PC-3 (cell line): ENCODE results near the gene EIF3D. TPM values are rescaled to one million over a fixed set of nuclear protein-coding genes. Genes with fewer than 3 reads are reported as not detected.

Experiments used
- ATAC-seq: fragments of 200-7000 bp; cut with Tn5 transposase; 2 replicates; pipeline ENCODE4 v1.9.1; 2020; ENCODE audit warnings: mild to moderate bottlenecking, moderate library complexity
- BruUV-seq: library from RNA; stranded (reverse); fragments of 400-500 nt; replicated peaks from 2 replicates; lab custom pipeline; 2021; lab: Mats Ljungman, UMichigan
- CTCF ChIA-PET: fragments of 300-600 bp; sonication (Branson Sonifier 250); formaldehyde crosslinking; loops from one replicate; lab custom pipeline; 2022; ENCODE audit warnings: antibody characterized with exemption; lab: Charles Lee
- POLR2A ChIA-PET: fragments of 300-600 bp; sonication (Branson Sonifier 250); formaldehyde crosslinking; loops from one replicate; lab custom pipeline; 2022; ENCODE audit warnings: antibody characterized with exemption; ENCODE audit not compliant: unreplicated experiment; lab: Charles Lee
- DNase-seq: peaks from one replicate; pipeline ENCODE4 v3.0.0-alpha.2; 2015
- H2AFZ ChIP-seq: fragments of 300-600 bp; sonication (generic); 2 replicates; pipeline ENCODE4 v1.6.0; 2016; ENCODE audit warnings: antibody characterized with exemption, low read length
- H3F3A ChIP-seq: fragments of 300-600 bp; sonication (generic); one replicate; pipeline ENCODE4 v1.6.0; 2017; ENCODE audit warnings: antibody characterized with exemption, low read length, control low read depth, mild to moderate bottlenecking; ENCODE audit not compliant: unreplicated experiment
- H3K27ac ChIP-seq: fragments of 300-600 bp; sonication (generic); 2 replicates; pipeline ENCODE4 v1.5.1; 2016; ENCODE audit warnings: mild to moderate bottlenecking, low read length
- H3K27me3 ChIP-seq: fragments of 300-600 bp; sonication (generic); 2 replicates; pipeline ENCODE4 v1.6.1; 2016; ENCODE audit warnings: low read length, mixed read lengths
- H3K36me3 ChIP-seq: fragments of 300-600 bp; sonication (generic); 2 replicates; pipeline ENCODE4 v1.6.1; 2016; ENCODE audit warnings: low read depth, mixed run types, low read length, mixed read lengths
- H3K4me1 ChIP-seq: fragments of 300-600 bp; sonication (generic); 2 replicates; pipeline ENCODE4 v1.5.1; 2016; ENCODE audit warnings: low read length; ENCODE audit not compliant: insufficient read depth
- H3K4me2 ChIP-seq: fragments of 300-600 bp; sonication (generic); 2 replicates; pipeline ENCODE4 v1.6.0; 2016; ENCODE audit warnings: low read length
- H3K4me3 ChIP-seq: fragments of 300-600 bp; sonication (generic); 2 replicates; pipeline ENCODE4 v1.5.1; 2016; ENCODE audit warnings: mild to moderate bottlenecking, low read length, mixed read lengths
- H3K79me2 ChIP-seq: fragments of 300-600 bp; sonication (generic); 2 replicates; pipeline ENCODE4 v1.6.1; 2017; ENCODE audit warnings: low read length, mixed read lengths
- H3K9ac ChIP-seq: fragments of 300-600 bp; sonication (generic); 2 replicates; pipeline ENCODE4 v1.6.0; 2016; ENCODE audit warnings: mild to moderate bottlenecking, low read length
- H3K9me2 ChIP-seq: fragments of 300-600 bp; sonication (generic); replicated peaks from 2 replicates; pipeline ENCODE4 v1.6.1; 2016; ENCODE audit warnings: mixed run types, low read length, mixed read lengths
- H3K9me3 ChIP-seq: fragments of 300-600 bp; sonication (generic); 2 replicates; pipeline ENCODE4 v1.6.1; 2016; ENCODE audit warnings: low read length, mixed read lengths
- H4K20me1 ChIP-seq: fragments of 300-600 bp; sonication (generic); 2 replicates; pipeline ENCODE4 v1.6.1; 2016; ENCODE audit warnings: low read length, mixed read lengths
- EZH2 ChIP-seq: fragments of 300-600 bp; sonication (generic); IDR thresholded peaks from one replicate; pipeline ENCODE4 v1.6.1; 2017; ENCODE audit warnings: antibody characterized with exemption, mild to moderate bottlenecking, low read length; ENCODE audit not compliant: unreplicated experiment
- EZH2phosphoT487 ChIP-seq: fragments of 300-600 bp; sonication (generic); IDR thresholded peaks from 2 replicates; pipeline ENCODE4 v1.6.1; 2018; ENCODE audit warnings: mild to moderate bottlenecking, antibody characterized with exemption, low read length, borderline replicate concordance
- intact Hi-C: fragments of 100-400 bp; cut with micrococcal nuclease; formaldehyde crosslinking; loops from 2 replicates; pipeline ENCODE4 v1.9.0; 2023
- total RNA-seq: library from RNA; depleted of rRNA; stranded (reverse); fragments of >200 nt; gene quantifications from 2 replicates; pipeline ENCODE4 v1.2.3, GENCODE V29; 2014
- TF ChIP-seq, protein P1 (sequence below): fragments of 300-600 bp; sonication (generic); conservative IDR thresholded peaks from 2 replicates; pipeline ENCODE4 v1.5.1; 2017; ENCODE audit warnings: antibody characterized with exemption, low read depth, mild to moderate bottlenecking, low read length

Gene EIF3D
- total RNA-seq, 1 experiment from 2014 or later = 247 TPM

DNA sequence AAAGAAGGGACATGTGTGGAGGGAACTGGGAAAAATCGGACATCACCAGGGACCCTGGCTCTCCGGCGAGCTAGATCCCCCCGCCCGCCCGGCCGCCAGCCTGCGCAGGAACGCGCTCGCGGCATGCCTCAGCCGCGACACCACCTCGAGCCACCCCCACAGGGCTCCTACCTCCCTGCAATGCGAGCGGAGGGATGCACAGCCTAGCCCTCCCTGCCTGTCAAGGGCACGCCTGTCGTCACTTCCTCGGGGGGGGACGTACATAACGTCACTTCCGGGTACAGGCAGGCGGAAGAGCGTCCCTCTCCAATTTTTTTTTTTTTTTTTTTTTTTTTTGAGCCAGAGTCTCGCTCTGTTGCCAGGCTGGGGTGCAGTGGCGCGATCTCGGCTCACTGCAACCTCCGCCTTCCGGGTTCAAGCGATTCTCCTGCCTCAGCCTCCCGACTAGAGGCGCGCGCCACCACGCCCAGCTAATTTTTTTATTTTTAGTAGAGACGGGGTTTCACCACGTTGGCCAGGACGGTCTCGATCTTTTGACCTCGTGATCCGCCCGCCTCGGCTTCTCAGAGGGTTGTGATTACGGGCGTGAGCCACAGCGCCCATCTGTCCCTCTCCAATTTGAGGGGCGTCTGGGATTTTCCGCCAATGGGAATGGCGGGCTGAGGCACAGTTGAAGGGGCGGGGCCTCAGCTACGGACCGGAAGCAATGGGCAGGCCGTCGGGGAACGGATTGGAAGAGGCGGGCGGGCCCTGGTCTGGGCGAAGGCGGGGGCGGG, 47.4 kb downstream of the EIF3D start, which contains the start of gene TXN2:
Gene TXN2, minus strand, starts transcription at position 248 of the 776 bp plus-strand sequence. CDS start 803 bp downstream, outside the sequence.
- H3K9ac ChIP-seq = peak within 1 kb of the TSS; percentile 88
- ChIA-PET CTCF (no interaction called here), POLR2A (interaction anchor here (0.6 kb wide), 2 partner anchors 20 to 1060 kb away, joined by 5 to 6 read pairs; no protein-coding TSS in a partner anchor)
- H3K27me3 ChIP-seq = no peaks in the 10 kb centered on the region
- ATAC-seq = peak; percentile 87
- H3K4me2 ChIP-seq = peak within 1 kb of the TSS; percentile 94
- H3K79me2 ChIP-seq = peaks cover 25% of the 10 kb centered on the region
- peaks cover 14% of the 10 kb centered on the region for H3K4me1 ChIP-seq
- H3F3A ChIP-seq = no peaks in the 10 kb centered on the region
- BruUV-seq = no TSS peak
- H2AFZ ChIP-seq = peak within 1 kb of the TSS; percentile 75
- TF ChIP-seq, protein P1, sequence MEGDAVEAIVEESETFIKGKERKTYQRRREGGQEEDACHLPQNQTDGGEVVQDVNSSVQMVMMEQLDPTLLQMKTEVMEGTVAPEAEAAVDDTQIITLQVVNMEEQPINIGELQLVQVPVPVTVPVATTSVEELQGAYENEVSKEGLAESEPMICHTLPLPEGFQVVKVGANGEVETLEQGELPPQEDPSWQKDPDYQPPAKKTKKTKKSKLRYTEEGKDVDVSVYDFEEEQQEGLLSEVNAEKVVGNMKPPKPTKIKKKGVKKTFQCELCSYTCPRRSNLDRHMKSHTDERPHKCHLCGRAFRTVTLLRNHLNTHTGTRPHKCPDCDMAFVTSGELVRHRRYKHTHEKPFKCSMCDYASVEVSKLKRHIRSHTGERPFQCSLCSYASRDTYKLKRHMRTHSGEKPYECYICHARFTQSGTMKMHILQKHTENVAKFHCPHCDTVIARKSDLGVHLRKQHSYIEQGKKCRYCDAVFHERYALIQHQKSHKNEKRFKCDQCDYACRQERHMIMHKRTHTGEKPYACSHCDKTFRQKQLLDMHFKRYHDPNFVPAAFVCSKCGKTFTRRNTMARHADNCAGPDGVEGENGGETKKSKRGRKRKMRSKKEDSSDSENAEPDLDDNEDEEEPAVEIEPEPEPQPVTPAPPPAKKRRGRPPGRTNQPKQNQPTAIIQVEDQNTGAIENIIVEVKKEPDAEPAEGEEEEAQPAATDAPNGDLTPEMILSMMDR = no peak
- no peak for TF ChIP-seq EZH2
- TF ChIP-seq EZH2phosphoT487 = no peak
- peak; percentile 88 for DNase-seq
- H3K27ac ChIP-seq = peak within 1 kb of the TSS; percentile 89
- H3K36me3 ChIP-seq = no peaks in the 10 kb centered on the region; the same call in 1 of the 2 replicates
- intact Hi-C loops = no loop called here
- no peaks in the 10 kb centered on the region for H4K20me1 ChIP-seq
- H3K4me3 ChIP-seq = peak within 1 kb of the TSS; percentile 86
- no peaks in the 10 kb centered on the region for H3K9me2 ChIP-seq
- no peaks in the 10 kb centered on the region for H3K9me3 ChIP-seq

DNA sequence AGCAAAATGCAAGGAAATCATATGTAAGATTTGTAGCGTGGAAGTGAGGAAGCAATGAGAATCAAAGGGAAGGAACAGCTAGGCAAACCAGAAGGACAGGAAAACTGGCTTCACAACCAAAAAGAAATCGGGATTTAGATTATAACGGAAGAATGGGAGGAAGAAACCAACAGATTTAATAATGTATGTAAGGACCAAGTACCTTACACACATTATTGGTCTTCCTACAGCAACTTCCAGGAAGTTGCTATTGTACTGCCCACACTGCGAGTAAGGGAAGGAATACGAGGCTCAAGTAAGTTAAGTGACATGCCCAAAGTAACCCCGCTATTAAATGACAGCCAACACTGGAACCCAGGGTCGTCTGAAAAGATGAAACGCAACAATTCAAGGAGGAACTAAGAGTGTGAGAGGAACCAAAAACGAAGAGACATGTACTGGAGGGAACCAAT, 48.0 kb downstream of the EIF3D start:
- no peaks in the 10 kb centered on the region for H3K9me2 ChIP-seq
- peak overlapping the region; percentile 89 for H3K27ac ChIP-seq
- H3K4me2 ChIP-seq = peak overlapping the region; percentile 94
- peaks cover 25% of the 10 kb centered on the region for H3K79me2 ChIP-seq
- no peaks in the 10 kb centered on the region for H3K9me3 ChIP-seq
- TSS peak; percentile 61 for BruUV-seq
- no peaks in the 10 kb centered on the region for H4K20me1 ChIP-seq
- ChIA-PET CTCF (no interaction called here), POLR2A (no interaction called here)
- intact Hi-C loops = no loop called here
- H3K4me3 ChIP-seq = peak overlapping the region; percentile 86
- H2AFZ ChIP-seq = peak overlapping the region; percentile 51
- peaks cover 14% of the 10 kb centered on the region for H3K4me1 ChIP-seq
- H3K27me3 ChIP-seq = no peaks in the 10 kb centered on the region
- peak overlapping the region; percentile 88 for H3K9ac ChIP-seq
- ATAC-seq = peak; percentile 13; the same call in 1 of the 2 replicates
- DNase-seq = no peak
- H3K36me3 ChIP-seq = no peaks in the 10 kb centered on the region; the same call in 1 of the 2 replicates
- TF ChIP-seq EZH2 (no peak), EZH2phosphoT487 (no peak)
- H3F3A ChIP-seq = no peaks in the 10 kb centered on the region

DNA sequence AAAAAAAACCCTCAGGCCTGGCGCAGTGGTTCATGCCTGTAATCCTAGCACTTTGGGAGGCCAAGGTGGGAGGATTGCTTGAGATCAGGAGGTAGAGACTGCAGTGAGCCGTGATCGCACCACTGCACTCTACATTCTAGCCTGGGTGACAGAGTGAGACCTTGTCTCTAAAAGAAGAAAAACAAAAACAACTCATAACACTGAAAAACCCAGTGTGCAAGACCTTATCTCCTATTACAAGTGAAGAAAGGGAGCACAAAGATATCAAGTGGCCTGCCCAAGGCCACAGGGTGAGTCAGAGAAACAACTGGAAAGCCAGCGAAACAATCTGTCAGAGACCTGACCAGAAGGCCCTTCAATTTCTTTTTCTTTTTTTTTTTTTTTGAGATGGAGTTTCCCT, 50.0 kb downstream of the EIF3D start:
- Histone ChIP-seq H3K9me2 (no peaks in the 10 kb centered on the region), H2AFZ (no peak overlapping the region), H3K9me3 (no peaks in the 10 kb centered on the region), H3F3A (no peaks in the 10 kb centered on the region), H3K27me3 (no peaks in the 10 kb centered on the region), H3K79me2 (peaks cover 25% of the 10 kb centered on the region), H3K4me1 (peaks cover 7% of the 10 kb centered on the region), H3K27ac (no peak overlapping the region), H4K20me1 (no peaks in the 10 kb centered on the region), H3K36me3 (no peaks in the 10 kb centered on the region; the same call in 1 of the 2 replicates), H3K4me2 (no peak overlapping the region), H3K9ac (no peak overlapping the region), H3K4me3 (no peak overlapping the region)
- ChIA-PET CTCF (interaction anchor here (0.6 kb wide), 1 partner anchor 546 kb away, joined by 4 read pairs; no protein-coding TSS in a partner anchor), POLR2A (no interaction called here)
- TF ChIP-seq, protein P1 = no peak
- TF ChIP-seq EZH2 (no peak), EZH2phosphoT487 (no peak)
- no peak for ATAC-seq
- no TSS peak for BruUV-seq
- no peak for DNase-seq
- intact Hi-C loops = no loop called here
